ENCODE data around the gene PERM1. TPM values are rescaled to one million over a fixed set of nuclear protein-coding genes. Genes with fewer than 3 reads are reported as not detected.
"Not testable (repeated sequence)": the region's sequence is repeated elsewhere in the genome, so short reads cannot be mapped to it uniquely, and the experiment has no call there.

The PERM1 gene
- polyA plus RNA-seq, 1 donor: 2.1 TPM

DNA sequence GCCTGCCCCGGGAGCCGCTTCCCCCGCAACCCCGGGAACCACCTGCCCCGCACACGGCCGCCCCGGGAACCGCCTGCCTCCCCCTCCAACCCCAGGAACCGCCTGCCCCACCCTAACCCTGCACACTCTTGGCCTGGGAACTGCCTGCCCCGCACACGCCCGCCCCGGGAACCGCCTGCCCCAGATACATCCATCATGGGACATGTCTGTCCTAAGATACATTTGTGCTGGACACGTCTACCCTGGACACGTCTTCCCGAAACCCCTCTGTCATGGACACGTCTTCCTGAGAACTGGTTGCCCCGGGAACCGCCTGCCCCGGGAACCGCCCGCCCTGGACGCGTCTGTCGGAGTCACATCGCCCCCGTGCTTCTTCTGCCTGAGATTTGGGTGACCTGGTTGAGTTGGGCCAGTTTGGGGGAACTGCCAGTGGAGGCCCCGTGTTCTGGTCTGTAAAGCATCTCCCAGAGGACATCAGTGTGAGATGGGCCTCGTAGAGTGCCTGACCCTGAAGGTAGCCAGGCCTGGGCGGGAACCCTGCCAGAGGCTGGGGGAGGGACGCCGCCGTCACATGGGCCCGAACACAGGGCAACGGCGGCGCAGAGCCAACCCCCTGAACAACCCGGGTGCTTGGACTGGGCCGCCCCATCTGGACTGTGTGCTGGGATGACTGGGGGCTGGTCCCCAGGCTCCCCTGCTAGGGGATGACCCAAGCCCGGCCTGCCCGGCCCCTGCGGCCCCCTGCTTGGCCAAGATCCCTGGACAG is 3.6 kb downstream of the PERM1 start:
- DNase-seq: no peak

DNA sequence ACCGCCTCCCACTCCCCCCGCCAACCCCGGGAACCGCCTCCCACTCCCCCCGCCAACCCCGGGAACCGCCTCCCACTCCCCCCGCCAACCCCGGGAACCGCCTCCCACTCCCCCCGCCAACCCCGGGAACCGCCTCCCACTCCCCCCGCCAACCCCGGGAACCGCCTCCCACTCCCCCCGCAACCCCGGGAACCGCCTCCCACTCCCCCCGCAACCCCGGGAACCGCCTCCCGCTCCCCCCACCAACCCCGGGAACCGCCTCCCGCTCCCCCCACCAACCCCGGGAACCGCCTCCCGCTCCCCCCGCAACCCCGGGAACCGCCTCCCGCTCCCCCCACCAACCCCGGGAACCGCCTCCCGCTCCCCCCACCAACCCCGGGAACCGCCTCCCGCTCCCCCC is 5.1 kb downstream of the PERM1 start:
- DNase-seq: not testable (repeated sequence)

DNA sequence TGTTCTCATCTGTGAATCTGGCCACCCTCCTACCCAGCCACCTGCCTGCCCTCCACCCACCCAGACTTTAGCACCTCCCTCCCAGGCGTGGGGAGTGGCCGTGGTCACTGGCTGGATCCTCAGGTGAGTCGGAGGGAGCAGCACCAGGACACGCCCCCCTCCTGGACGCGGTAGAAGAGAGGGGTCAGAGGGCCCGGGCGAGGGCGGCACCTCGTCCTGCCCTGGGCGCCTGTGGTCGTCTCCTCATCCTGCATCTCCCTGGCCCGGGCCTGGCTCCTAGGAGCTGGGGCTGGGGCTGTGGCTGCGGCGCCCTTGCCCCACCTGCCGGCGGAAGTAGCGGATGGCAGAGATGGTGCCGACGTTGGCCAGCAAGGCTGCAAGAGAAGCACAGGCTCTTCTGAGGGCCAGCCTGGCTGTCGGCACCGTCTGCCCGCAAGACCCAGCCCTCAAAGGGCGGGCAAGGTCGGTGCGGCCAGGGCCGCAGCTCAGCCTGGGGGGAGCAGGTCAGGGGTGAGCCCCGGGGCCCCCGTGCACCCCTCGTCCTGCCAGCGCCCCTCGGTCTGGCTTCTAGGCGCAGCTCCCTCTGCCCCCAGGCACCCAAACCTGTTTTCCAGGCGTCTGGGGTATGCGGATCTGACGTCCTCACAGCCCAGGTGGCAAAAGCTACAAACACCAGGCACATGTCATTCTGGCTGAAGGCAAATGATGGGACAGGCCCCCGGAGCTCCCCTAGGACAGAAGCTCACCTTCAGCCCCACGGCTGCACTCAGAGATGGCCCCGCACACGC is 5.8 kb downstream of the PERM1 start:
- DNase-seq: no peak

DNA sequence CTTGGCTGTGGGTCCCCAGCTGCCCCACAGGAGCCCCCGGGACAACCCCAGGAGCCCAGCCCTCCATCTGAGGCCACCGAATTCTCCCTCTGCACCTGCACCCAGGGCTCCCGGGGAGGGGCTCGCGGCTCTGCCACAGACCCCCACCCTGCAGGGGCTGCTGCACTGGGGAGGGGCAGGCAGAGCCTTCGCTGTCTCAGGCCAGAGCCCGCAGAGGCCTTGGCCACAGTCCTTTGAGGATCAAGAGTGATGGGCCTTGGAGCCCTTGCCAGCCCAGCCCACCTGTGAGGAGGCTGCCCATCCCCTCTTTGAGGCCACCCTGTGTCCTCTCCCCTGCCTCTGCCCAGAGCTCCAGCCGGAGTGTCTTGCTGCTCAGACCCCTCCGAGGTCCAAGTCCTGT is 6.5 kb downstream of the PERM1 start:
- no peak for DNase-seq

DNA sequence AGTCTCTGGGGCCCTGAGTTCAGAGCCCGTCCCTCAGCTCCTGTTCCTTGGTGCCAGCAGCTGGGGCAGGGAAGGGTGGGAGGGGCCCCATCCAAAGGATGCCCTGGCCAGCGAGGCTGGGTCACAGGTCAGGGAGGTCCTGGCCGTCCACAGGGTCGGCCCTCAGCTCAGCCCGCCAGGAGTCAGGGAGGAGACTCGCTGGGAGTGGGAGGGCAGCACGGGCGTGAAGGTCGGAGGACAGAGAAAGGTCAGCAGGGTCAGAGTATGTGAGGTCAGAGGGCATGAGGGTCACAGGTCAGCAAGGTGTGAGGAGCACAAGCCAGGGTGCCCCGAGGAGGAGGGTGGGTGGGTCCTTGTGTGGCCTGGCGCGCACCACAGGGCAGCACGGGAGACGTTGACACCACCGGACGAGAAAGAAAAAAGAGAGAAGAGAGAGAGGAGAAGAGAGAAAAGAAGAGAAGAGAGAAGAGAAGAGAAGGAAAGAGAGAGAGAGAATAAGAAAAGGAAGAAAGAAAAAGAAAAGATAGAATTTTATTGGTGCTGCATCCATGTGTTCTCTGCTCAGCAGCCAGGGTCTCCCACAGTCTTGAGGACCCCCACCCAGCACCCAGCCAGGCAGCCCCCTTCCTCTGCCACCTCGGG is 7.1 kb downstream of the PERM1 start:
- no peak for DNase-seq

DNA sequence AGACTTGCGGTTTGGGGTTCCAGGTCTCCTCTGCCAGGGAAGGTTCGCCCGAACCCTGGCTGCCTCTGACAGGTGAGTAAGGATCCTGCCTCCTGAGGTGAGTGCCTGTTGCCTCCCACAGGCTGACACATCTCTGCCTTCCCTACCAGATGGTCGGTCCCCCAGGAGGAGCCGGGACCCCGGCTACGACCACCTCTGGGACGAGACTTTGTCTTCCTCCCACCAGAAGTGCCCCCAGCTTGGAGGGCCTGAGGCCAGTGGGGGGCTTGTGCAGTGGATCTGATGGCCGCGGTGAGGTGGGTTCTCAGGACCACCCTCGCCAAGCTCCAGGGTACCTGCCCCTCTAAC is 7.6 kb downstream of the PERM1 start:
- no peak for DNase-seq

DNA sequence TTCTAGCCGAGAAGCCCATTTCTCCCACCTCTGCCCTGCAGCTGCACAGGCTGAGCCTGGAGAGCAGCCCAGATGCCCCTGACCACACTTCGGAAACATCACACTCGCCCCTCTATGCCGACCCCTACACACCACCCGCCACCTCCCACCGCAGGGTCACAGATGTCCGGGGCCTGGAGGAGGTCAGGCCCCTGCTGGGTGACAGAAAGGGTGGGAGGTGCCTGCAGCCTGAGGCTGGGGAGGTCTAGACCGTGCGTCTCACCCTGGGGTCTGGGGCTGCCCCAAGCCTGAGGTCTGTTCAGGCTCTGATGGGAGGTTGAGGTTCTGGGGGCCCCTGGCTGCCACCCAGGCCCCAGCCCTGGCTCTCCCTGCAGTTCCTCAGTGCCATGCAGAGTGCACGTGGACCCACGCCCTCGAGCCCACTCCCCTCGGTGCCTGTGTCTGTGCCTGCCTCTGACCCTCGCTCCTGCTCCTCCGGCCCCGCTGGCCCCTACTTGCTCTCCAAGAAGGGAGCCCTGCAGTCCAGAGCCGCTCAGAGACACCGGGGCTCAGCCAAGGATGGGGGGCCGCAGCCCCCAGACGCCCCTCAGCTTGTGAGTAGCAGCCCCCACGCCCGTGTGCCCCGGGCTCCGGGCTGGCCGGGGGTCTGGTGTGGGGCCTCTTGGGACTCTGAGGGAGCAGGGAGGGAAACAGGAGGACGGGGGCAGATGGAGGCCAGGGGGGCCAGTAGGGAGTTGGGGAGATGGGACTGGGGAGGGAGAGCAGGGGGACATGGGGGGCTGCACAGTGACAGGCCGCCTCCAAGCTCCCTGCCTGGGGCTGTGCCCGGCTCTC is 8.2 kb downstream of the PERM1 start:
- no peak for DNase-seq

DNA sequence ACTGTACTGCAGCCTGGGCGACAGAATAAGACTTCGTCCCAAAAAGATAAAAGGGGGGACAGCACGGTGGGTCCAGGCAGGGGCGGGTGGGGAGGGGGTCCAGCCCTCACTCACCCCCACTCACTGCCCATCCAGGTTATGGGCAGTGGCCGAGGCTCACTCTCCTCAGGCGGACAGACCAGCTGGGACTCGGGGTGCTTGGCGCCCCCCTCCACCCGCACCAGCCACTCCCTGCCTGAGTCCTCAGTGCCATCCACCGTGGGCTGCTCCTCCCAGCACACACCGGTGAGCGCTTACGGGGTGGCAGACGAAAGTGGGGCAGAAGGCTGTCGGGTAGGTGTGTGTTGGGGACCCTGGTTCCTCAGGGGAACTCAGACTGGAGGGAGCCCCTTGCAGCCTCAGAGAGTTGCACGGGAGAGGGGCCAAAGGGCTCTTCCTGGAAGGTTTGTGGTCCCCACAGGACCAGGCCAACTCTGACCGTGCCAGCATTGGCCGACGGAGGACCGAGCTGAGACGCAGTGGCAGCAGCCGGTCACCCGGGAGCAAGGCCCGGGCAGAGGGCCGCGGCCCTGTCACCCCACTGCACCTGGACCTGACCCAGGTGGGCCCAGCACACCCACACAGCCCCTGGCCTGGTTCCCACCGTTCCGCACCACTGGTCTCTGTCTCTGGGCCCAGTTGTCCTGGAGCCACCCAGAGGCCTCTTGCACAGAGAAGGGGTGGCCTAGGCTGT is 9.0 kb downstream of the PERM1 start:
- no peak for DNase-seq

DNA sequence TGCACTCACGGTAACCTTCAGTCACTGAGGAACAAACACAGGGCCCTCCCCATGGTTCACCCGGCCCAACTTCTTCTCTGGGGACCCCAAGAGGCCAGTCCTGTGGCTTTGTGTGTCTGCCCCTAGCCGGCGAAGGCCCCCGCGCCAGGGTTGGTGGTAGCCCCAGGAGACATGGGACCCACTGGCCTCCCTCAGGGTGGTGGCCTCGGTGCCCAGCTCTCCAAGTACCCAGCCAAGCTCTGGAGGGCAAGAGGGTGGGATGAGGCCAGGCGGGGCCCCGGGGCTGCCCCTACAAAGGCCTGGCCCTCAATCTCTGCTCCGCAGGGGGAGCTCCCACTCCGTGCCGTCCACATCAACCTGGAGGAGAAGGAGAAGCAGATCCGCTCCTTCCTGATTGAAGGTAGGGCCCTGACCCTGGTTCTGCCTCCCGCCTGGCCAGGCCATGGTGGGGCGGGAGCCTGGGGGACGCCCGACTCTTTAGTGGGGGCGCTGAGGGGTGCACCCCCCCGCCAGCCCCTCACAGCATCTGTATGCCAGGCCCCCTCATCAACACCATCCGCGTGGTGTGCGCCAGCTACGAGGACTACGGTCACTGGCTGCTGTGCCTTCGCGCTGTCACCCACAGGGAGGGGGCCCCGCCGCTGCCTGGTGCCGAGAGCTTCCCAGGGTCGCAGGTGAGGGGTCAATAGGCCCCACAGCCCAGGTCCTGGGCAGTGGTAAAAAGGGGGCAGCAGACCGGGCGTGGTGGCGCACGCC is 10.0 kb downstream of the PERM1 start:
- no peak for DNase-seq

DNA sequence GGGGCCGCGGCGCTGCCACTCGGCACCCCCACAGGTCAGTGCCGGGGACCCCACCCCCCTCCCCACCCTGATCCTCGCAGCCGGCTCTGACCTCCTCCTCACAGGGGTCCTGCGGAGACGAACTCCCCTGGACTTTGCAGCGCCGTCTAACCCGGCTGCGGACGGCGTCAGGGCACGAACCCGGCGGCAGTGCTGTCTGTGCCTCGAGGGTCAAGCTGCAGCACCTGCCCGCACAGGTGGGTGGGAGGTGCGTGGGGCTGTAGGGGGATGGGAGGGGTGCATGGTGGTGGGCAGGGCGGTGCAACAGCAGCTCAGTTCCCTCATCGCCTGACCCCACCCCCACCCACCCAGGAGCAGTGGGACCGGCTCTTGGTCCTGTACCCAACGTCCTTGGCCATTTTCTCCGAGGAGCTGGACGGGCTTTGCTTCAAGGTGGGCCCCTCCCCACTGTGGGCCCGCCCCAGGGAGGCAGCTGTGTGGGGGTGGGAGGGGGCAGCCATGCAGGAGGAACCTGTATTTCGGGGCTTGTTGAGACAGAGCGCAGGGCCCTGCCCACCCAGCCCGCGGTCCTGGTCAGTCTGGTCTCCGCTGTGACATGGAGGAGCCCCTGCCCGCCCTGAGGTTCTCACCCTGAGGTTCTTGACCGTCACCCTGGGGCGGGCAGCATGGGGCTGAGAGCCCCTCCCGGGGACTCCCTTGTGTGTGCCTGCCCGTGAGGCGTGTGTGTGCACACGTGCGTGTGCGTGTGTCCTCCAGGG is 10.7 kb downstream of the PERM1 start:
- no peak for DNase-seq

DNA sequence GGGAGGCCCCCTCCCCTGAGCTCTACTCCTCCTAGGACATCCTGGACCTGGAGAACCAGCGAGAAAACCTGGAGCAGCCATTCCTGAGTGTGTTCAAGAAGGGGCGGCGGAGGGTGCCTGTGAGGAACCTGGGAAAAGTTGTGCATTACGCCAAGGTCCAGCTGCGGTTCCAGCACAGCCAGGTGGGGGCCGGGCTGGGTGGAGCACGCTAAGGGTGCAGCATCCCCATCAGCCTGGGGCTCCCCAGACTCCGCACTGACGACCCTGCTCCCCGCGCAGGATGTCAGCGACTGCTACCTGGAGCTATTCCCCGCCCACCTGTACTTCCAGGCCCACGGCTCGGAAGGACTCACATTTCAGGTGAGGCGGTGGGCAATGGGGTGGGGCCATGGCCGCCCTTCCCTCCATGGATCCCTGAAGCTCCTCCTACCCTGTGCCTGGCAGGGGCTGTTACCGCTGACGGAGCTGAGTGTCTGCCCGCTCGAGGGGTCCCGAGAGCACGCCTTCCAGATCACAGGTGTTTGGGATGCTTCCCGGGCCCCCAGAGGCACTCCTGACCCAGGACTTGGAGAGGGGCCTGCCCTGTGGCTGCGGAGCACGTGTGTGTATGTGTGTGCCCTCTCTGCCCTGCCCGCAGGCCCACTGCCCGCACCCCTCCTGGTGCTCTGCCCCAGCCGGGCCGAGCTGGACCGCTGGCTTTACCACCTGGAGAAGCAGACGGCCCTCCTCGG is 11.5 kb downstream of the PERM1 start:
- no peak for DNase-seq

DNA sequence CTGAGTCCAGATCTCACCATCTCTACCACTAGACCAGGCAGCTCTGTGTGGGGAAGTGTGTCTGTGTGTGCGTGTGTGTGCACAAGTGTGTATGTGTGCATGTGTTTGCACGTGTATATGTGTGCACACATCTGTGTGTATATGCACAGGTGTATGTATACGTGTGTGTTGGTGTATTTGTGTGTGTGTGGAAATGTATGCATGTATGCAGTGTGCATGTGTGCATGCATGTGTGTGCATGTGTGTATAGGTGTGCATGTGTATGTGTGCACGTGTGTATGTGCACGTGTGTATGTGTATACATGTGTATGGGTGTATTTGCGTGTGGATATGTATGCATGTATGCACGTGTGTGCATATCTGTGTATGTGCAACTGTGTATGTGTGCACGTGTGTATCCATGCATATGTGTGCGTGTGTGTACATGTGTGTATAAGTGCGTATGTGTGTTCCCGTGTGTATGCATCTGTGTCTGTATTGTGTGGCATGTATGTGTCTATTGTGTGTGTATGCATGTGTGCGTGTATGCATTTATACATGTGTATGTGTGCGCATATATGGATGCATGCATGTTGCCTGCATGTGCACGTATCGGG is 12.5 kb downstream of the PERM1 start:
- no peak for DNase-seq

DNA sequence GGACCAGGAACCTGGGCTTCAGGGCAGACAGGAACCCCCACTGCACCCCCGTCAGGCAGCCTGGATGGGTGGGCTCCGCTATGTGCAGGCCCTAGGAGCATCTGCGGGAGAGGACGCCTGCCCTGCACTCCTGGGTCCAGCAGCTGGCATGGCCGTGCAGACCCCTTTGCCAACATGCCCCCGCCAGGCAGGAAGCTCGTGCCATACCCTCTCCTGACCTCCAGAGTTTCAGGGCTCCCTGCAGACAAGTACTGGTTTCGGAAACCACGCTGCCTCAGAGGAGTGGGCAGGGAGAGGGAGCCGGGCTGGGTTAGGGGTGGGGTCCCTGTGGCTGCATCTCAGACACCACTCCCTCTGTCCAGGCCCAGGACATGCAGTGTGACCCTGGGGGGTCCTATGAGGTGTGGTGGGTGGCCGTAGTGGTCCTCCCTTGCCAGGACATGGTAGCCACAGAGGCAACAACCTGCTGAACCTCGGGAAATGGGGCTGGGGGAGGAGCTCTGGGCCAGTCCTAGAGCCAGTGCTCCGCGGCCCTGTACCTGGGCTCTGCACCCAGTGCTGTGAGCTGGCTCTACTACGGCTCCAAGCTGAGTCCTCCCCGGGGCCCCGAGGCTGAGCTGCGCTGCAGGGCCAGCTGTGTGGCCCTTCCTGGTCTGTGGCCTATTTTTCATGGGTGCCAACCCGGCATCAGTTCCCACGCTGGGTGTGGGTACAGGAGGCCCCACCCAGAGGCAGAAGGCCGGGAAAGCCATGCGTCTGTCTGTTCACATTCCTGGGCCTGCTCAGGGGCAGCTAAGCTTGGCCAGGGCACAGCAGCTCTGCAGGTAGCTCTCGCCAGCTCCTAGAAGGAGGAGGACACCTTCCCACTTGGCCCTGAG is 14.2 kb downstream of the PERM1 start:
- no peak for DNase-seq

DNA sequence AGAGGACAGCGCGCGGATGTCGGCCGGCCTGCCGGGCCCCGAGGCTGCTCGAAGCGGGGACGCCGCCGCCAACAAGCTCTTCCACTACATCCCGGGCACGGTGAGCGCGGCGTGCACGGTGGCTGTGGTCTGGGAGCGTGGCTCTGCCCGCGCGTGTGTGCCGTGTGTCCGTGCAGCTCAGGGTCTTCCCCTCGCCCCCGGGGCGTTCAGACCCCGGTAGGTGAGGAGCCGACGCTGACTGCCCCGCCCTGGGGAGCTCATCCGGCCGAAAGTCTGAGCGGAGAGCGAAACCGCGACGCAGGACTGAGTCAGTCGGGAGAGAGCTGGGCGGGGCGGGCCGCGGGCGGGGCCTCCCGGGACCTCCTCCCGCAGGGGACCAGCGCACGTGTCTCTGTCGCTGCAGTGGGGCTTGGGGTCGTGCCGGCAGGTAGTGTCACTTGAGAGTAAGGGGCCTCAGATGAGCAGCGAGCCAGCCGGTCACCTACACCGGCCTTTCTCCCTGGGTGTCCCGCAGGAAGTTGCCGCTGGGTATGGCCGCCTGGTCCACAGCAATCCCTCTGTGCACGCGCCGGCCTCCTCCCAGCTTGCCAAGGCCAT is 15.1 kb downstream of the PERM1 start:
- DNase-seq: no peak

DNA sequence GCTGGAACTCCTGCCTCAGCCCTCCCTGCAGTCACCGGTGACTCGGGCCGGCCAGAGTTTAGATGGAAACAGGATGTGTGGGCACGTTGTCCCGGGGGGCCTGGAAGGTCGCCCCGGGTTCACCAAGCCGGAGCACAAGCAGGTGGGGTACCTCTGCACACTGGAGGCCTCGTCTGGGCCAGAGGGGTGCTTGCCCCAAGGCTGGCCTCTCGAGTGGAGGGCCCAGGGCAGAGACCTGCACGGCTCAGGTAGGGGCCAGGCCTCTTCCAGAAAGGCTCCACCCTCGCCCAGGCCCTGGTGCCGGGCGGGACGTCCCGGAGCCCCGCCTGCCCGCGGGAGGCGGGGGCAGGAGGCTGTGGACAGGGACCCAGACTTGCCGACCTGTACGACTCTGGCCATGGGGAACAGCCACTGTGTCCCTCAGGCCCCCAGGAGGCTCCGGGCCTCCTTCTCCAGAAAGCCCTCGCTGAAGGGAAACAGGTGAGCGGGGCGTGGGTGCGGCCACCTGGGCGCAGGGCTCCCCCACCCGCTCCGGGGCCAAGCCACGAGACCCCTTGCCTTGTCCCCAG is 15.7 kb downstream of the PERM1 start, which contains the start of gene PLEKHN1:
Gene PLEKHN1, plus strand, starts transcription at position 348 of the 569 bp plus-strand sequence. Its CDS starts 50 bp downstream, at position 398.
- no peak for DNase-seq

DNA sequence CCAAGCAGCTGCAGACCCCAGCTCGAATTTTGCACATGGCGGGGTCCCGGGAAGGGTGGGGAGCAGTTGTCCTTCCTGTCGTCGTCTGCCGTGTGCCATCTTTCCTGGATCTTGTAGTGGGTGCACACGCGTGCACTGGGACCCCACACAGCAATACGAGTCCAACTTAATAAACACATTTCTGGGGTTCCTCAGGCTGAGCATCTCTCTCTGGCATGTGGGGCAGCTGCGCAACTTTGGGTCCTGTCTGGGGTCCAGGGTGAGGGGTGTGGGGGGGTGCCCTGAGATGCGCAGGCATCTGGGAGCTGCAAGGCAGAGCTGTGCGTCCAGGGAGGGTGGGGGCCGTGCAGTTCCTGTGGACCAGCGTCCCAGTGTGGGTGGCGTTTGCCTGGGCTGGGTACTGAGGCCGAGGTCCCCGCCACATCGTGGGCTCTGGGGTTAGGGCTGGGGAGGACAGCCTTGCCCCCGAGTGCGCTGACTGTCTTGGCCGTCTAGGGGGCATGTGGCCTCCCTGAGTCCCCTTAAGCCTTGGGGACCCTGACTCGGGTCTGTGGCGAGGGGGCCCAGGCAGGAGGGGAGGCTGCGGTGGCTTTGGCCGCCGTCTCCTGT is 16.3 kb downstream of the PERM1 start:
- DNase-seq: no peak
